GM10266 (cell line): ENCODE results near the gene DCP1A.

Experiments
- DNase-seq: peaks from one replicate; pipeline ENCODE4 v3.0.0; 2012; ENCODE audit errors: extremely low spot score
- TF ChIP-seq, protein P1 (sequence below): IDR thresholded peaks from 2 replicates; pipeline ENCODE4 v1.5.1; 2012; ENCODE audit warnings: mild to moderate bottlenecking, low read depth; ENCODE audit not compliant: control insufficient read depth, insufficient read depth; ENCODE audit errors: missing control alignments

DCP1A gene

DNA sequence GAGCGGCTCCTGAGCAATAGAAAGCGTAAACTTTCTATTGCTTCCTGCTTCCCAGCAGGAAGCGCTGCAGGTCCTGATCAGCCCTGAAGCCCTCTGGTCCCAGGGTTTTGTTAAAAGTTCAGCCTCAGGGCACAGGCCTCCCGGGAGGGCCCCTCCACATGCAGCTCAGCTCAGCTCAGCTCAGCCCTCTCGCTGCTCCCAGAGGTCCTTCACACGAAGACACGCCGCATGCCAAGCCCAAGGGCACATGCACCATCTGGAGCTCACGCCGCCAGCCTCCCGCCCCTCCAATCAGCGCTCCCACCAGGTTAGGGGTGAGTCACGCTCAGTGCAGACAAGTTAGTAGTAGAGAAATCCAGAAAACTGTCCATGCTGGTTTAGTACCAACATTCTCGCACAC is 104.2 kb downstream of the DCP1A start:
- no peak for DNase-seq
- TF ChIP-seq, protein P1, sequence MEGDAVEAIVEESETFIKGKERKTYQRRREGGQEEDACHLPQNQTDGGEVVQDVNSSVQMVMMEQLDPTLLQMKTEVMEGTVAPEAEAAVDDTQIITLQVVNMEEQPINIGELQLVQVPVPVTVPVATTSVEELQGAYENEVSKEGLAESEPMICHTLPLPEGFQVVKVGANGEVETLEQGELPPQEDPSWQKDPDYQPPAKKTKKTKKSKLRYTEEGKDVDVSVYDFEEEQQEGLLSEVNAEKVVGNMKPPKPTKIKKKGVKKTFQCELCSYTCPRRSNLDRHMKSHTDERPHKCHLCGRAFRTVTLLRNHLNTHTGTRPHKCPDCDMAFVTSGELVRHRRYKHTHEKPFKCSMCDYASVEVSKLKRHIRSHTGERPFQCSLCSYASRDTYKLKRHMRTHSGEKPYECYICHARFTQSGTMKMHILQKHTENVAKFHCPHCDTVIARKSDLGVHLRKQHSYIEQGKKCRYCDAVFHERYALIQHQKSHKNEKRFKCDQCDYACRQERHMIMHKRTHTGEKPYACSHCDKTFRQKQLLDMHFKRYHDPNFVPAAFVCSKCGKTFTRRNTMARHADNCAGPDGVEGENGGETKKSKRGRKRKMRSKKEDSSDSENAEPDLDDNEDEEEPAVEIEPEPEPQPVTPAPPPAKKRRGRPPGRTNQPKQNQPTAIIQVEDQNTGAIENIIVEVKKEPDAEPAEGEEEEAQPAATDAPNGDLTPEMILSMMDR, result no peak

DNA sequence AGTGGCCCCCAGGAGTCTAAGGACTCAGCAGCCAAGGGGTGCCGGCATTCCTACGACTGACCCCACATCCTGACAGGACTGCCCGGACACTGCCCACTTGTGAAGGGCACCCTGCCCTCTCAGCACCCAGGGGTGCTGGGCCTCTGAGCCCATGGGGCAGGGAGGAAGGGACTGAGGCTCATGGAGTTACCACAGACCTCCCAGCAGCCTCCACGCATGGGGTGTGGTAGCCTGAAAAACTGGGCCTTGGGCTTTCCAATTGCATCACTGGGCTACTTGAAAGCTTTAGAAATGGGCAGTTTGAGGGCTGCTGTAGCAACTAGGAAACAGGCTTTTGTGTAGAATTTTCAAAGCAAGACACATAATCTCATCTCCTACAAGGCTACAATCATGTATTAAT is 104.7 kb downstream of the DCP1A start:
- no peak for DNase-seq
- TF ChIP-seq, protein P1, result no peak

DNA sequence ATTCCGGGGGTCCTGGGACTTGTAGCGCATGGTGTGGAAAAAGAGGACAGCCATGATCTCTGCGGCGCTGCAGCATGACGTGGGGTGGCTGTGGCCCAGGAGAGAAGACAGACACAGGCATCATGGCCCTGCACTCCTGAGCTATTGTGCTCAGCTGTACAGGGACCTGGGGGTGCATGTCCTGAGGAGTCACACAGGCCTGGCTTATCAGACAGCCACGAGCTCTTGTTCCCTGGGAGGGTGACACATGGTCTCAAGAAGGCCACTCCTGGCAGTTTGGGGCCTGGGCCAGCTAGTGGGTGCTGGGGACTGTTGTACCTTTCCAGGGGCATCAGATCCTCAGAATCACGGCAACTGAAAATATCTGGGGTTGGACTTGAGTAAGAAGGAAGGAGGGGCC is 105.2 kb downstream of the DCP1A start:
- TF ChIP-seq, protein P1, result no peak
- no peak for DNase-seq

DNA sequence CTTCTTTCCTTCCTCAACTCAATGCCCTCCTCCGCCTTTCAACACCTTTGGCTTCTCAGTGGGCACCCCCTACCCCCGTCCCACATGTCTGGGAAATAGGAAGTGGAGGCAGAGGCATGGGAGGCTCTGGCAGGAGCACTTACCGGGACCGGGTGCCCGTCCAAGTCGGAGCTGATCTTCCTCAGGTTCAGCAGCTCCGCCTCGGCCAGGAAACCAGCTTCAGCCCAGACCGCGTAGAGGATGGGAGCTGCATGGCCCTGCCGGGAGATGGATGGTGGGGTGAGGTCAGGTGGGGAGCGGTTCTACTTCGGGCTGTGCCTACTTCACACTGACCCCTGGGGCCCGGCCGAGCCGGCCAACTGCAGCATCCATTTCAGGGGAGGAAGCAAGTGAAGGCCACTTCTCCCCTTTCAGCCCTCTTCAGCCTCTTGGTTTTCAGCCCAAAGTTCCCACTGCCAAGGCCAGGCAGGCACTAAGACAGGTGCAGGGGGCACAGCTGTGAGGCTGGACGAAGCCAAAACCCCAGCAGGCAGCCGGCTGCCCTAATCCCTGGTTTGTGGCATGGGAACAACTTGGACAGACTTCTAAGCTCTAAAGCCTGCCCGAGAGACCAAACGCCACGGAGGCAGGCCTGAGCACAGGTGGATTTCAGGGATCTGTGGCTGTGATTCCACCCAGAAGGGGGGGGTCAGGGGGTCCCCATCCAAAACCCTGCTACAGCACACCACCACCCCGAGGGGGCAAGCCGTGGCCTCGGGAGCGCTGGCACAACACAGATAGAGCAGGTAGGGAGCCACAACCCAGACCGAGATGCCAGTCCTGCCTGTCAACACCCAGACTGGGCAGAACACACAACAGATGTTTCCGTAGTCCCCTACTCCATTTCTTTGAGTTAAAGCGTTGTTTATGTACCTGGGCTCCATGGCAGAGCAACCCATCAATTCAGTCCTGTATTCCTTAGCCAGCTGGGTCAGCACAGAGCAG is 106.1 kb downstream of the DCP1A start:
- TF ChIP-seq, protein P1, result no peak
- DNase-seq, result no peak

DNA sequence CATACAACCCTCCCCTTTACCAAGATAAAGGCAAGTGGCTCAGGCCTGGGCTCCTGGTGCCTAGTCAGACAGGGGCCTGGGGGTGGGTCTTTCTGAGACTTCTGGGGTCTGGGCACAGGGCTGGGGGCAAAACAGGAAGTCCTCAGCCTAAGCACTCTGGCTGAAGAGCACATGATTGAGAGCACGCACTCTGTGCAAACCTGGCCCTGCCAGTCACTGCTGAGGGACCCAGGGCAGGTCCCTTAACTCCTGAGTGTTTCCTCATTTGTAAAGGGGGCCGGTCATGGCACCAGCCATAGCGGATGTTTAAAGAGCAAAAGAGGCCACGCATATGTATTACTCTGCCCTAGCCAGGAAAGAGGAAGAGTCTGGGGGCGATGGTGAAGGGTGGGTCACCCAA is 107.5 kb downstream of the DCP1A start:
- no peak for DNase-seq
- TF ChIP-seq, protein P1, result no peak

DNA sequence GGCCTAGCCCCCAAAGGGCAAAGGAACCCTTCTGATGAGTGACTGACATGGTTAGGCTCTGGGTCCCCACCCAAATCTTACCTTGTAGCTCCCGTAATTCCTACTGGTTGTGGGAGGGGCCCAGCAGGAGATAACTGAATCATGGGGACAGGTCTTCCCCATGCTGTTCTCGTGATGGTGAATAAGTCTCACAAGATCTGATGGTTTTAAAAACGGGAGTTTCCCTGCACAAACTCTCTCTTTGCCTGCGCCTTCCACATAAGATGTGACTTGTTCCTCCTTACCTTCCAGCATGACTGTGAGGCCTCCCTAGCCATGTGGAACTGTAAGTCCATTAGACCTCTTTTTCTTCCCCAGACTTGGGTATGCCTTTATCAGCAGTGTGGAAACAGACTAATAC is 108.5 kb downstream of the DCP1A start:
- no peak for DNase-seq

More for the DNA sequence above, 108.5 kb downstream of the DCP1A start:
- TF ChIP-seq, protein P1, result no peak
